Activated T-cell treated with anti-CD3 and anti-CD28 coated beads, Interleukin-2, amount 50 U/mL, for 4 hours (primary cell): Measurements from ENCODE around the gene NUAK1. TPM values are rescaled to one million over a fixed set of nuclear protein-coding genes. Genes with fewer than 3 reads are reported as not detected.

Source experiments
- total RNA-seq, 3 donors: library from RNA; stranded (reverse); gene quantifications; one replicate each; pipeline ENCODE4 v1.2.1, GENCODE V29; 2021

NUAK1 gene
- total RNA-seq, 3 donors from 2014 or later, result 0.03 to 0.05 TPM; not detected in 1

Other genes with a start within 250 kb of the NUAK1 start
- 10 to 100 TPM; 10.5 to 13.5 (median 10.6) TPM for gene CKAP4, start 109.1 kb upstream of the NUAK1 start, total RNA-seq
- gene TCP11L2, start 163.8 kb upstream of the NUAK1 start, total RNA-seq, result 1 to 10 TPM; 2.5 to 3.9 (median 2.6) TPM
- gene POLR3B, start 218.8 kb upstream of the NUAK1 start, total RNA-seq, result 10 to 100 TPM; 17.8 to 18.8 (median 18.2) TPM